Smooth muscle cell (in vitro differentiated cells): ENCODE measurements around the gene CACNA1A. TPM values are rescaled to one million over a fixed set of nuclear protein-coding genes. Genes with fewer than 3 reads are reported as not detected.
A peak's percentile ranks its signal among the peaks of the same experiment; 100 is the strongest.

Experiments used
- DNase-seq: peaks from one replicate; lab custom pipeline; 2025; ENCODE audit not compliant: unreplicated experiment; lab: John Stamatoyannopoulos, UW
- H2AFZ ChIP-seq: fragments of 200-600 bp; sonication (generic); 2 replicates; pipeline ENCODE4 v1.6.0; 2016; ENCODE audit warnings: antibody characterized with exemption, low read depth, mild to moderate bottlenecking
- H3F3A ChIP-seq: fragments of 200-600 bp; sonication (generic); 2 replicates; pipeline ENCODE4 v1.6.0; 2017; ENCODE audit warnings: antibody characterized with exemption, low read depth
- H3K27ac ChIP-seq: fragments of 200-600 bp; sonication (generic); 2 replicates; pipeline ENCODE4 v1.5.1; 2016; ENCODE audit warnings: low read depth, mild to moderate bottlenecking
- H3K27me3 ChIP-seq: fragments of 200-600 bp; sonication (generic); 2 replicates; pipeline ENCODE4 v1.6.1; 2016; ENCODE audit warnings: low read depth, mild to moderate bottlenecking
- H3K36me3 ChIP-seq: fragments of 200-600 bp; sonication (generic); 2 replicates; pipeline ENCODE4 v1.5.1; 2016; ENCODE audit warnings: low read depth
- H3K4me1 ChIP-seq: fragments of 200-600 bp; sonication (generic); 2 replicates; pipeline ENCODE4 v1.5.1; 2016; ENCODE audit warnings: low read depth
- H3K4me2 ChIP-seq: fragments of 200-600 bp; sonication (generic); 2 replicates; pipeline ENCODE4 v1.6.0; 2016; ENCODE audit warnings: mild to moderate bottlenecking
- H3K4me3 ChIP-seq: fragments of 200-600 bp; sonication (generic); 2 replicates; pipeline ENCODE4 v1.5.1; 2016; ENCODE audit warnings: mild to moderate bottlenecking
- H3K79me2 ChIP-seq: fragments of 200-600 bp; sonication (generic); 2 replicates; pipeline ENCODE4 v1.6.0; 2016; ENCODE audit warnings: low read depth, mild to moderate bottlenecking
- H3K9ac ChIP-seq: fragments of 200-600 bp; sonication (generic); 2 replicates; pipeline ENCODE4 v1.6.0; 2016; ENCODE audit warnings: low read depth
- H3K9me3 ChIP-seq: fragments of 200-600 bp; sonication (generic); replicated peaks from 2 replicates; pipeline ENCODE4 v1.5.1; 2016; ENCODE audit warnings: low read depth
- H4K20me1 ChIP-seq: fragments of 200-600 bp; sonication (generic); 2 replicates; pipeline ENCODE4 v1.6.0; 2016; ENCODE audit warnings: low read depth
- CTCF ChIP-seq: fragments of 200-600 bp; sonication (generic); IDR thresholded peaks from 2 replicates; pipeline ENCODE4 v1.5.1; 2017; ENCODE audit warnings: borderline replicate concordance, mild to moderate bottlenecking, antibody characterized with exemption; ENCODE audit not compliant: insufficient read depth, poor library complexity, severe bottlenecking
- WGBS: methylation state at CpG from one replicate; pipeline ENCODE4 v1.1.7; 2016; ENCODE audit warnings: low lambda C conversion rate; 5-methylcytosine and 5-hydroxymethylcytosine counted together
- polyA plus RNA-seq: library from polyadenylated mRNA; unstranded; fragments of >200 nt; fragmentation: Nextera tagmentation; extraction: Ambion mirVana; gene quantifications from 2 replicates; pipeline ENCODE4 v1.2.1, GENCODE V29; 2016
- total RNA-seq: library from RNA; depleted of rRNA; stranded (reverse); fragments of >200 nt; gene quantifications from 2 replicates; pipeline ENCODE4 v1.2.3, GENCODE V29; 2014

The CACNA1A gene
- total and polyA plus RNA-seq, 2 experiments from 2014 or later, result 1.3 to 3.0 TPM

GRCh38 chr19:13160557-13160956 is 345.7 kb downstream of the CACNA1A start:
- Histone ChIP-seq H3K9me3 (no peaks in the 10 kb centered on the region), H3K79me2 (no peaks in the 10 kb centered on the region), H3K4me2 (no peak overlapping the region), H3F3A (peaks cover 30% of the 10 kb centered on the region), H3K4me3 (no peak overlapping the region), H4K20me1 (no peaks in the 10 kb centered on the region), H3K4me1 (peaks cover 40% of the 10 kb centered on the region), H3K9ac (no peak overlapping the region), H3K27ac (peak overlapping the region; percentile 48), H3K27me3 (no peaks in the 10 kb centered on the region), H2AFZ (no peak overlapping the region), H3K36me3 (no peaks in the 10 kb centered on the region)
- whole genome bisulfite sequencing, result 38% methylated on average over 1 of the region's 1 CpG
- TF ChIP-seq CTCF, result no peak
- no peak for DNase-seq

- Histone ChIP-seq H3K36me3 (no peaks in the 10 kb centered on the region), H3K4me2 (no peak overlapping the region), H3K9ac (no peak overlapping the region), H4K20me1 (peaks cover 7% of the 10 kb centered on the region), H3F3A (peaks cover 29% of the 10 kb centered on the region), H2AFZ (no peak overlapping the region), H3K79me2 (no peaks in the 10 kb centered on the region), H3K4me3 (no peak overlapping the region), H3K9me3 (no peaks in the 10 kb centered on the region), H3K27ac (no peak overlapping the region), H3K4me1 (peaks cover 31% of the 10 kb centered on the region), H3K27me3 (no peaks in the 10 kb centered on the region)
- DNase-seq, result no peak
- no peak for TF ChIP-seq CTCF
- WGBS, result 95% methylated on average over 3 of the region's 3 CpGs
Observed at GRCh38 chr19:13159713-13160112, 346.6 kb downstream of the CACNA1A start.
